ENCODE data around the gene RASGEF1B. TPM values are rescaled to one million over a fixed set of nuclear protein-coding genes. Genes with fewer than 3 reads are reported as not detected.

Gene RASGEF1B
- total and polyA plus RNA-seq, 8 donors = 5.4 to 56.8 (median 9.4) TPM

DNA sequence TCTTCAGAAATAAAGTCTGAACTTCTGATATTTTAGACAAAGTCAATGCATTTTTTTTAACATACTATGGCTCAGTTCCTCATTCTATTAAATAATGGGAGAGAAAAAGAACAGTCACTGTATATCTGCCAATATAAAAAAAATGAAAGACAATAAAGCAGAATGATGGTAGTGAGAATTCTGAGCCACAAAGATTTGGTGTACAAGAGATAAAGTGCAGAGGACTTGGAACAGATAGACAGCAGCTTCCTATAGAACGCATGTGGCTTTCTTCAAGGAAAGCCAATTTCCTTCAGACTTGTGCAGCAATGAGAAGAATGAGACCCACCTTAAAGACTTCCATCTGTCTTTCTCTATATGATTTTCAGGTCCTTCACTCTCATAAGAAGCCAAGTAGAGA, 39.7 kb downstream of the RASGEF1B start:
- 64 to 77% (median 70%) methylated on average over 1 of the region's 1 CpG for WGBS, 5 donors
- H3K4me1 ChIP-seq = peaks cover 0 to 32% (median 6%) of the 10 kb centered on the region in 4 donors
- intact Hi-C loops (cut with DNase I; ENCODE audit: low total_unique reads) = no loop called here
- DNase-seq = no peak
- no peak overlapping the region for H3K27ac ChIP-seq
- peaks cover 26 to 81% (median 70%) of the 10 kb centered on the region in 4 donors for H3K36me3 ChIP-seq
- TF ChIP-seq CTCF (IDR thresholded peaks at IDR 0.05) = no peak
- TF ChIP-seq POLR2AphosphoS5 (IDR thresholded peaks at IDR 0.05) = no peak
- no peak for TF ChIP-seq POLR2A (IDR thresholded peaks at IDR 0.05)
- no peak for TF ChIP-seq EP300 (IDR thresholded peaks at IDR 0.05)
- no peaks in the 10 kb centered on the region for H3K9me3 ChIP-seq
- H3K4me3 ChIP-seq = no peak overlapping the region
- no peaks in the 10 kb centered on the region for H3K27me3 ChIP-seq

GRCh38 chr4:81429607-81430006, 42.1 kb downstream of the RASGEF1B start:
- no peak for DNase-seq
- no peak for TF ChIP-seq EP300 (IDR thresholded peaks at IDR 0.05)
- TF ChIP-seq CTCF (IDR thresholded peaks at IDR 0.05) = no peak
- TF ChIP-seq POLR2A (IDR thresholded peaks at IDR 0.05) = no peak
- TF ChIP-seq POLR2AphosphoS5 (IDR thresholded peaks at IDR 0.05) = no peak
- H3K27ac ChIP-seq = no peak overlapping the region
- no peaks in the 10 kb centered on the region for H3K27me3 ChIP-seq
- H3K4me1 ChIP-seq = peaks cover 0 to 39% (median 12%) of the 10 kb centered on the region in 4 donors
- H3K4me3 ChIP-seq = no peak overlapping the region
- intact Hi-C loops (cut with DNase I; ENCODE audit: low total_unique reads) = no loop called here
- H3K36me3 ChIP-seq = peaks cover 26 to 89% (median 80%) of the 10 kb centered on the region in 4 donors
- no peaks in the 10 kb centered on the region for H3K9me3 ChIP-seq
- 97 to 99% (median 98%) methylated on average over 25 of the region's 25 CpGs for WGBS, 5 donors

- H3K4me3 ChIP-seq = no peak overlapping the region
- WGBS, 5 donors = 79 to 87% (median 85%) methylated on average over 6 of the region's 6 CpGs
- H3K27me3 ChIP-seq = no peaks in the 10 kb centered on the region
- no peak for TF ChIP-seq POLR2AphosphoS5 (IDR thresholded peaks at IDR 0.05)
- TF ChIP-seq EP300 (IDR thresholded peaks at IDR 0.05) = no peak
- TF ChIP-seq POLR2A (IDR thresholded peaks at IDR 0.05) = no peak
- no peak for TF ChIP-seq CTCF (IDR thresholded peaks at IDR 0.05)
- no peak overlapping the region for H3K27ac ChIP-seq
- H3K36me3 ChIP-seq = peaks cover 21 to 83% (median 74%) of the 10 kb centered on the region in 4 donors
- H3K4me1 ChIP-seq = peaks cover 0 to 41% (median 15%) of the 10 kb centered on the region in 4 donors
- DNase-seq = no peak
- intact Hi-C loops (cut with DNase I; ENCODE audit: low total_unique reads) = no loop called here
- no peaks in the 10 kb centered on the region for H3K9me3 ChIP-seq
Observed at GRCh38 chr4:81429031-81429430, 42.7 kb downstream of the RASGEF1B start.

GRCh38 chr4:81428002-81428401, 43.7 kb downstream of the RASGEF1B start:
- Histone ChIP-seq H3K4me3 (no peak overlapping the region), H3K27ac (no peak overlapping the region), H3K9me3 (no peaks in the 10 kb centered on the region), H3K4me1 (peaks cover 0 to 33% (median 15%) of the 10 kb centered on the region in 4 donors), H3K36me3 (peaks cover 17 to 73% (median 64%) of the 10 kb centered on the region in 4 donors), H3K27me3 (no peaks in the 10 kb centered on the region)
- TF ChIP-seq CTCF (IDR thresholded peaks at IDR 0.05) = no peak
- no peak for TF ChIP-seq EP300 (IDR thresholded peaks at IDR 0.05)
- no peak for TF ChIP-seq POLR2A (IDR thresholded peaks at IDR 0.05)
- TF ChIP-seq POLR2AphosphoS5 (IDR thresholded peaks at IDR 0.05) = no peak
- WGBS, 5 donors = 24 to 46% (median 33%) methylated on average over 3 of the region's 3 CpGs
- no peak for DNase-seq
- intact Hi-C loops (cut with DNase I; ENCODE audit: low total_unique reads) = no loop called here
